ENCODE measurements around the gene ITFG1. TPM values are rescaled to one million over a fixed set of nuclear protein-coding genes. Genes with fewer than 3 reads are reported as not detected.

The ITFG1 gene
- total and polyA plus RNA-seq, 2 of the 13 experiments (the other 11 are each of a cell fraction or from before 2014, with no cell fraction given): 74.5 to 150 TPM

DNA sequence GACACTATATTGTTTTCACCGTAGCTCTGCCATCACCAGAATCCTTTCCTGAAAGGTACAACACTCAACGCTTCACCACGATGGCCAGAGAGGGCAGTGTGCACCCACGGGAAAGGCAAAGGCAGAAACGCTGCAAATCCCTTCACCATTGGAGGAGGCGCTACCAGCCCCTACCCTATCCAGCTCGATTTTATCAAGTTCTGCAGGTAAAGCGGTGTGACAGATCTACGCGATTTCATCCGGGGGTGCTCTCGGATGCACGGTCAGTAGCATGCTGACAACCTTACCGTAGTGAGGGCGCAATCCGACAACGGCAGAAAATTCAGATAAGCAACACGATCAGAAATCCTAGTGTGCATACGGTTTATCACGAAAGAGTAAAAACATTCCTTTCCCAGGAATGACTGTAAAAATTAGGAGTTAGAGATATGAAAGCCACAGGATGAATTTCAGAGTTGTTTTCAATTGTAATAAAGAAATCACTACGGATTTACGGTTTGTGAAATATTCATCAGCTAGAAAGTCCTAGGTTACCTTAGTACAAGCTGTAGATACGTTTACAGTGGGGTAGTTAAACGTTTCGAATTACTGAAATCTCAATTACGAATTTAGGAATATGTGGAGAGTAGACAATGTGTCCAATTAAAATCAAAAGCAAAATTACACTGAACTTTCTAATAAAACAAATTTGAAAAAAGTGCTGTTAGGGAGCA lies 318.9 kb downstream of the ITFG1 start (continued):
- TF ChIP-seq, protein P1, sequence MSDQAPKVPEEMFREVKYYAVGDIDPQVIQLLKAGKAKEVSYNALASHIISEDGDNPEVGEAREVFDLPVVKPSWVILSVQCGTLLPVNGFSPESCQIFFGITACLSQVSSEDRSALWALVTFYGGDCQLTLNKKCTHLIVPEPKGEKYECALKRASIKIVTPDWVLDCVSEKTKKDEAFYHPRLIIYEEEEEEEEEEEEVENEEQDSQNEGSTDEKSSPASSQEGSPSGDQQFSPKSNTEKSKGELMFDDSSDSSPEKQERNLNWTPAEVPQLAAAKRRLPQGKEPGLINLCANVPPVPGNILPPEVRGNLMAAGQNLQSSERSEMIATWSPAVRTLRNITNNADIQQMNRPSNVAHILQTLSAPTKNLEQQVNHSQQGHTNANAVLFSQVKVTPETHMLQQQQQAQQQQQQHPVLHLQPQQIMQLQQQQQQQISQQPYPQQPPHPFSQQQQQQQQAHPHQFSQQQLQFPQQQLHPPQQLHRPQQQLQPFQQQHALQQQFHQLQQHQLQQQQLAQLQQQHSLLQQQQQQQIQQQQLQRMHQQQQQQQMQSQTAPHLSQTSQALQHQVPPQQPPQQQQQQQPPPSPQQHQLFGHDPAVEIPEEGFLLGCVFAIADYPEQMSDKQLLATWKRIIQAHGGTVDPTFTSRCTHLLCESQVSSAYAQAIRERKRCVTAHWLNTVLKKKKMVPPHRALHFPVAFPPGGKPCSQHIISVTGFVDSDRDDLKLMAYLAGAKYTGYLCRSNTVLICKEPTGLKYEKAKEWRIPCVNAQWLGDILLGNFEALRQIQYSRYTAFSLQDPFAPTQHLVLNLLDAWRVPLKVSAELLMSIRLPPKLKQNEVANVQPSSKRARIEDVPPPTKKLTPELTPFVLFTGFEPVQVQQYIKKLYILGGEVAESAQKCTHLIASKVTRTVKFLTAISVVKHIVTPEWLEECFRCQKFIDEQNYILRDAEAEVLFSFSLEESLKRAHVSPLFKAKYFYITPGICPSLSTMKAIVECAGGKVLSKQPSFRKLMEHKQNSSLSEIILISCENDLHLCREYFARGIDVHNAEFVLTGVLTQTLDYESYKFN (CRISPR knock-in tag; conservative IDR thresholded peaks at IDR 0.05): peak; percentile 32; the same call in 1 of the 2 replicates
- TF ChIP-seq GABPB1 (CRISPR knock-in tag; IDR thresholded peaks at IDR 0.05): no peak
- no peak for TF ChIP-seq ZC3H4 (CRISPR knock-in tag; IDR thresholded peaks at IDR 0.05; ENCODE audit: borderline replicate concordance)
- no peak for TF ChIP-seq ZNF615 (CRISPR knock-in tag; IDR thresholded peaks at IDR 0.05; ENCODE audit: borderline replicate concordance)
- TF ChIP-seq TOE1 (CRISPR knock-in tag; IDR thresholded peaks at IDR 0.05): no peak
- TF ChIP-seq HDAC2 (CRISPR knock-in tag; IDR thresholded peaks at IDR 0.05): peak; percentile 65; the same call in 1 of the 2 replicates
- TF ChIP-seq, protein P2, sequence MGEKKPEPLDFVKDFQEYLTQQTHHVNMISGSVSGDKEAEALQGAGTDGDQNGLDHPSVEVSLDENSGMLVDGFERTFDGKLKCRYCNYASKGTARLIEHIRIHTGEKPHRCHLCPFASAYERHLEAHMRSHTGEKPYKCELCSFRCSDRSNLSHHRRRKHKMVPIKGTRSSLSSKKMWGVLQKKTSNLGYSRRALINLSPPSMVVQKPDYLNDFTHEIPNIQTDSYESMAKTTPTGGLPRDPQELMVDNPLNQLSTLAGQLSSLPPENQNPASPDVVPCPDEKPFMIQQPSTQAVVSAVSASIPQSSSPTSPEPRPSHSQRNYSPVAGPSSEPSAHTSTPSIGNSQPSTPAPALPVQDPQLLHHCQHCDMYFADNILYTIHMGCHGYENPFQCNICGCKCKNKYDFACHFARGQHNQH (CRISPR knock-in tag; IDR thresholded peaks at IDR 0.05): peak; percentile 77; the same call in 1 of the 2 replicates
- no peak for TF ChIP-seq ZNF354B (CRISPR knock-in tag; IDR thresholded peaks at IDR 0.05)
- TF ChIP-seq GATAD2A (CRISPR knock-in tag; IDR thresholded peaks at IDR 0.05): peak; percentile 79; the same call in 1 of the 2 replicates
- TF ChIP-seq FOXC1 (CRISPR knock-in tag; IDR thresholded peaks at IDR 0.05; ENCODE audit: borderline replicate concordance): 0 out of 2 replicates have a peak, but pooled peaks have one; percentile 53
- peak; percentile 53; the same call in 1 of the 2 replicates for TF ChIP-seq DR1 (CRISPR knock-in tag; IDR thresholded peaks at IDR 0.05)
- TF ChIP-seq, protein P3, sequence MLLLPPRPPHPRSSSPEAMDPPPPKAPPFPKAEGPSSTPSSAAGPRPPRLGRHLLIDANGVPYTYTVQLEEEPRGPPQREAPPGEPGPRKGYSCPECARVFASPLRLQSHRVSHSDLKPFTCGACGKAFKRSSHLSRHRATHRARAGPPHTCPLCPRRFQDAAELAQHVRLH (CRISPR knock-in tag; IDR thresholded peaks at IDR 0.05; ENCODE audit: borderline replicate concordance, low read depth): peak; percentile 31; the same call in 1 of the 2 replicates
- TF ChIP-seq SP5 (CRISPR knock-in tag; IDR thresholded peaks at IDR 0.05; ENCODE audit: borderline replicate concordance, low read depth): 0 out of 2 replicates have a peak, but pooled peaks have one; percentile 31
- no peak for TF ChIP-seq NCOR1 (IDR thresholded peaks at IDR 0.05; ENCODE audit: borderline replicate concordance, low read length)
- TF ChIP-seq, protein P4, sequence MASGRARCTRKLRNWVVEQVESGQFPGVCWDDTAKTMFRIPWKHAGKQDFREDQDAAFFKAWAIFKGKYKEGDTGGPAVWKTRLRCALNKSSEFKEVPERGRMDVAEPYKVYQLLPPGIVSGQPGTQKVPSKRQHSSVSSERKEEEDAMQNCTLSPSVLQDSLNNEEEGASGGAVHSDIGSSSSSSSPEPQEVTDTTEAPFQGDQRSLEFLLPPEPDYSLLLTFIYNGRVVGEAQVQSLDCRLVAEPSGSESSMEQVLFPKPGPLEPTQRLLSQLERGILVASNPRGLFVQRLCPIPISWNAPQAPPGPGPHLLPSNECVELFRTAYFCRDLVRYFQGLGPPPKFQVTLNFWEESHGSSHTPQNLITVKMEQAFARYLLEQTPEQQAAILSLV (CRISPR knock-in tag; IDR thresholded peaks at IDR 0.05; ENCODE audit: borderline replicate concordance): no peak
- TF ChIP-seq YEATS2 (CRISPR knock-in tag; IDR thresholded peaks at IDR 0.05; ENCODE audit: borderline replicate concordance): peak; percentile 34; the same call in 1 of the 2 replicates
- TF ChIP-seq KLF9 (CRISPR knock-in tag; IDR thresholded peaks at IDR 0.05; ENCODE audit: low read depth): no peak
- no peak for TF ChIP-seq ZFP1 (CRISPR knock-in tag; IDR thresholded peaks at IDR 0.05)
- peak; percentile 77 for TF ChIP-seq KMT2A (CRISPR knock-in tag; IDR thresholded peaks at IDR 0.05)
- TF ChIP-seq SMAD1 (CRISPR knock-in tag; IDR thresholded peaks at IDR 0.05; ENCODE audit: borderline replicate concordance, low read depth): peak; percentile 39; the same call in 1 of the 2 replicates
- no peak for TF ChIP-seq HNRNPL (IDR thresholded peaks at IDR 0.05; ENCODE audit: low read depth, low read length)
- 0 out of 2 replicates have a peak, but pooled peaks have one; percentile 24 for TF ChIP-seq ELF1 (CRISPR knock-in tag; IDR thresholded peaks at IDR 0.05)
- TF ChIP-seq, protein P5, sequence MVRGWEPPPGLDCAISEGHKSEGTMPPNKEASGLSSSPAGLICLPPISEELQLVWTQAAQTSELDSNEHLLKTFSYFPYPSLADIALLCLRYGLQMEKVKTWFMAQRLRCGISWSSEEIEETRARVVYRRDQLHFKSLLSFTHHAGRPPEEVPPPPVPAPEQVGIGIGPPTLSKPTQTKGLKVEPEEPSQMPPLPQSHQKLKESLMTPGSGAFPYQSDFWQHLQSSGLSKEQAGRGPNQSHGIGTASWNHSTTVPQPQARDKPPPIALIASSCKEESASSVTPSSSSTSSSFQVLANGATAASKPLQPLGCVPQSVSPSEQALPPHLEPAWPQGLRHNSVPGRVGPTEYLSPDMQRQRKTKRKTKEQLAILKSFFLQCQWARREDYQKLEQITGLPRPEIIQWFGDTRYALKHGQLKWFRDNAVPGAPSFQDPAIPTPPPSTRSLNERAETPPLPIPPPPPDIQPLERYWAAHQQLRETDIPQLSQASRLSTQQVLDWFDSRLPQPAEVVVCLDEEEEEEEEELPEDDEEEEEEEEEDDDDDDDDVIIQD (CRISPR knock-in tag; IDR thresholded peaks at IDR 0.05; ENCODE audit: low read depth): peak; percentile 70; the same call in 1 of the 2 replicates

All from HepG2 (cell line).